Measurements from ENCODE around the gene GAN. TPM values are rescaled to one million over a fixed set of nuclear protein-coding genes. Genes with fewer than 3 reads are reported as not detected.

GAN gene
- total RNA-seq, 1 experiment from 2014 or later, result 22.5 TPM

DNA sequence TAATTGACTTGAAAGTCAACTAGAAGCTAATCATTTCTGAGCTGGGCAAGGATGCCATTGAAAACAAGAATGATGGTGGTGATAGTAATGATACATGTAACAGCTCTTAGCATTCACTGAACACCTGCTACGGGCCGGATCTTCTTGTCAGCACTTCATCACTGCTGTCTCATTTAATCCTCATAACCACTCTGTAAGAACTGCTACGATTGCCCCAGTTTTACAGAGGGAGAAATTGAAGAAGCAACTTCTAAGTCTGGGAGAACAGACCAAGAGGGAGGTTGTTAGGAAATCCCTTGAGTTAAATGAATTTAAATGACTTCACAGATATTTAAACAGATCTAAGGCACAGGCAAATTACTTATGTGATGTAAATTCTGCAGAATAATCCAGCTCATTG, 7.0 kb upstream of the GAN start:
- H3K4me3 ChIP-seq (replicated peaks in 1 of 2; ENCODE audit: low read depth in 1 of 2, low read length in 2 of 2), result no peak overlapping the region
- no peaks in the 10 kb centered on the region for H3K27me3 ChIP-seq (ENCODE audit: insufficient read depth, low read length)
- H3K4me1 ChIP-seq (ENCODE audit: control insufficient read depth in 1 of 2, insufficient read depth in 2 of 2, low read length in 2 of 2), result no peaks in the 10 kb centered on the region
- no peak overlapping the region for H2AFZ ChIP-seq (ENCODE audit: low read depth, low read length, poor library complexity, severe bottlenecking)
- no peaks in the 10 kb centered on the region for H3K79me2 ChIP-seq (ENCODE audit: insufficient read depth, low read length)
- H3K4me2 ChIP-seq (ENCODE audit: low read length), result no peak overlapping the region
- CTCF ChIA-PET, result no interaction called here
- H3K36me3 ChIP-seq (ENCODE audit: control insufficient read depth in 1 of 2, insufficient read depth in 2 of 2, low read length in 2 of 2), result no peaks in the 10 kb centered on the region
- RAD21 ChIA-PET (ENCODE audit: low non-redundant PET in 1 of 2, low total read pairs in 2 of 2, uncharacterized antibody in 2 of 2, unreplicated experiment in 2 of 2), result no interaction called here
- no peaks in the 10 kb centered on the region for H3K9me3 ChIP-seq (ENCODE audit: control insufficient read depth in 1 of 2, insufficient read depth in 1 of 2, low read depth in 1 of 2, low read length in 2 of 2)
- no peak for ATAC-seq
- H3K9me2 ChIP-seq (ENCODE audit: insufficient read depth), result no peaks in the 10 kb centered on the region
- no peak overlapping the region for H3K27ac ChIP-seq (ENCODE audit: low read depth, low read length)
- TF ChIP-seq CBX3 (IDR thresholded peaks at IDR 0.05; ENCODE audit: low read depth) (no peak), SIN3A (IDR thresholded peaks at IDR 0.05; ENCODE audit: low read depth) (no peak), CEBPB (IDR thresholded peaks at IDR 0.05; ENCODE audit: low read depth) (no peak), JUND (IDR thresholded peaks at IDR 0.05) (no peak), EZH2 (IDR thresholded peaks at IDR 0.05) (no peak), EZH2phosphoT487 (IDR thresholded peaks at IDR 0.05; ENCODE audit: borderline replicate concordance) (no peak), ZNF274 (IDR thresholded peaks at IDR 0.05; ENCODE audit: low read depth, low read length) (no peak), ELF1 (IDR thresholded peaks at IDR 0.05; ENCODE audit: borderline replicate concordance, low read depth) (no peak), FOSL1 (IDR thresholded peaks at IDR 0.05; ENCODE audit: low read depth) (no peak), TCF7L2 (IDR thresholded peaks at IDR 0.05; ENCODE audit: borderline replicate concordance, extremely low read depth, insufficient read depth, insufficient read length) (no peak)
- TF ChIP-seq, protein P1, sequence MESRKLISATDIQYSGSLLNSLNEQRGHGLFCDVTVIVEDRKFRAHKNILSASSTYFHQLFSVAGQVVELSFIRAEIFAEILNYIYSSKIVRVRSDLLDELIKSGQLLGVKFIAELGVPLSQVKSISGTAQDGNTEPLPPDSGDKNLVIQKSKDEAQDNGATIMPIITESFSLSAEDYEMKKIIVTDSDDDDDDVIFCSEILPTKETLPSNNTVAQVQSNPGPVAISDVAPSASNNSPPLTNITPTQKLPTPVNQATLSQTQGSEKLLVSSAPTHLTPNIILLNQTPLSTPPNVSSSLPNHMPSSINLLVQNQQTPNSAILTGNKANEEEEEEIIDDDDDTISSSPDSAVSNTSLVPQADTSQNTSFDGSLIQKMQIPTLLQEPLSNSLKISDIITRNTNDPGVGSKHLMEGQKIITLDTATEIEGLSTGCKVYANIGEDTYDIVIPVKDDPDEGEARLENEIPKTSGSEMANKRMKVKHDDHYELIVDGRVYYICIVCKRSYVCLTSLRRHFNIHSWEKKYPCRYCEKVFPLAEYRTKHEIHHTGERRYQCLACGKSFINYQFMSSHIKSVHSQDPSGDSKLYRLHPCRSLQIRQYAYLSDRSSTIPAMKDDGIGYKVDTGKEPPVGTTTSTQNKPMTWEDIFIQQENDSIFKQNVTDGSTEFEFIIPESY (IDR thresholded peaks at IDR 0.05; ENCODE audit: extremely low read depth, insufficient replicate concordance, low read length), result no peak
- TF ChIP-seq, protein P2, sequence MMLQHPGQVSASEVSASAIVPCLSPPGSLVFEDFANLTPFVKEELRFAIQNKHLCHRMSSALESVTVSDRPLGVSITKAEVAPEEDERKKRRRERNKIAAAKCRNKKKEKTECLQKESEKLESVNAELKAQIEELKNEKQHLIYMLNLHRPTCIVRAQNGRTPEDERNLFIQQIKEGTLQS (IDR thresholded peaks at IDR 0.05), result no peak
- TF ChIP-seq, protein P3, sequence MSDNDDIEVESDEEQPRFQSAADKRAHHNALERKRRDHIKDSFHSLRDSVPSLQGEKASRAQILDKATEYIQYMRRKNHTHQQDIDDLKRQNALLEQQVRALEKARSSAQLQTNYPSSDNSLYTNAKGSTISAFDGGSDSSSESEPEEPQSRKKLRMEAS (IDR thresholded peaks at IDR 0.05), result no peak
- no peak overlapping the region for H3K9ac ChIP-seq (ENCODE audit: low read length)
- no TSS peak for BruUV-seq (replicated peaks)
- intact Hi-C loops (cut with micrococcal nuclease), result no loop called here
- no peak for DNase-seq (ENCODE audit: low read depth, low spot score)
- no peaks in the 10 kb centered on the region for H4K20me1 ChIP-seq (ENCODE audit: insufficient read depth)
- POLR2A ChIA-PET, result interaction anchor here (1.2 kb wide), 1 partner anchor 31 kb away, joined by 3 read pairs; no protein-coding TSS in a partner anchor

All from HCT116 (cell line).